GM23248 (cell line): ENCODE measurements around the gene CAMSAP2. TPM values are rescaled to one million over a fixed set of nuclear protein-coding genes. Genes with fewer than 3 reads are reported as not detected.
"Not testable (repeated sequence)": the region's sequence is repeated elsewhere in the genome, so short reads cannot be mapped to it uniquely, and the experiment has no call there.

Experiments used
- DNase-seq: peaks from one replicate; pipeline ENCODE4 v3.0.0-alpha.2; 2015
- H2AFZ ChIP-seq: fragments of 200-600 bp; sonication (generic); 2 replicates; pipeline ENCODE4 v1.6.1; 2016; ENCODE audit warnings: antibody characterized with exemption
- H3F3A ChIP-seq: fragments of 200-600 bp; sonication (generic); 2 replicates; pipeline ENCODE4 v1.6.1; 2016; ENCODE audit warnings: mild to moderate bottlenecking, antibody characterized with exemption, mixed run types; ENCODE audit not compliant: insufficient read depth
- H3K27ac ChIP-seq: fragments of 200-600 bp; sonication (generic); 2 replicates; pipeline ENCODE4 v1.5.1; 2016; ENCODE audit warnings: mild to moderate bottlenecking
- H3K27me3 ChIP-seq: fragments of 200-600 bp; sonication (generic); replicated peaks from 2 replicates; pipeline ENCODE4 v1.6.1; 2016; ENCODE audit warnings: mild to moderate bottlenecking; ENCODE audit not compliant: insufficient read depth
- H3K36me3 ChIP-seq: fragments of 200-600 bp; sonication (generic); 2 replicates; pipeline ENCODE4 v1.6.1; 2016; ENCODE audit warnings: low read depth, mild to moderate bottlenecking
- H3K4me1 ChIP-seq: fragments of 200-600 bp; sonication (generic); 2 replicates; pipeline ENCODE4 v1.6.1; 2016; ENCODE audit warnings: mild to moderate bottlenecking; ENCODE audit not compliant: insufficient read depth
- H3K4me2 ChIP-seq: fragments of 200-600 bp; sonication (generic); one replicate; pipeline ENCODE4 v1.6.1; 2016; ENCODE audit warnings: mild to moderate bottlenecking; ENCODE audit not compliant: unreplicated experiment
- H3K4me3 ChIP-seq: fragments of 200-600 bp; sonication (generic); 2 replicates; pipeline ENCODE4 v1.5.1; 2016; ENCODE audit warnings: mild to moderate bottlenecking
- H3K79me2 ChIP-seq: fragments of 200-600 bp; sonication (generic); 2 replicates; pipeline ENCODE4 v1.6.1; 2016; ENCODE audit warnings: mild to moderate bottlenecking; ENCODE audit not compliant: insufficient read depth
- H3K9ac ChIP-seq: fragments of 200-600 bp; sonication (generic); 2 replicates; pipeline ENCODE4 v1.6.1; 2016; ENCODE audit warnings: mild to moderate bottlenecking
- H3K9me2 ChIP-seq: fragments of 200-600 bp; sonication (generic); 2 replicates; pipeline ENCODE4 v1.6.1; 2016; ENCODE audit warnings: mixed run types, mild to moderate bottlenecking, moderate library complexity; ENCODE audit not compliant: insufficient read depth
- H3K9me3 ChIP-seq: fragments of 200-600 bp; sonication (generic); one replicate; pipeline ENCODE4 v1.6.1; 2017; ENCODE audit warnings: low read depth
- H4K20me1 ChIP-seq: fragments of 200-600 bp; sonication (generic); 2 replicates; pipeline ENCODE4 v1.6.0; 2016; ENCODE audit not compliant: insufficient read depth
- EZH2 ChIP-seq: fragments of 200-600 bp; sonication (generic); IDR thresholded peaks from 2 replicates; pipeline ENCODE4 v1.6.1; 2018; ENCODE audit warnings: antibody characterized with exemption, mild to moderate bottlenecking; ENCODE audit not compliant: insufficient read depth, poor library complexity, severe bottlenecking
- EZH2phosphoT487 ChIP-seq: fragments of 200-600 bp; sonication (generic); IDR thresholded peaks from 2 replicates; pipeline ENCODE4 v1.6.1; 2018; ENCODE audit warnings: antibody characterized with exemption, moderate library complexity, mild to moderate bottlenecking, low read depth; ENCODE audit not compliant: insufficient read depth
- WGBS, 2 experiments: methylation state at CpG; one replicate each; pipeline ENCODE4 v1.1.6; 2015 to 2017; ENCODE audit warnings: low lambda C conversion rate in 2 of 2, low coverage in 1 of 2; ENCODE audit errors: missing lambda C conversion rate in 2 of 2; 5-methylcytosine and 5-hydroxymethylcytosine counted together
- in situ Hi-C: fragments of 300-500 bp; cut with MboI; formaldehyde crosslinking; loops from 2 replicates; pipeline ENCODE4 v1.15.0; 2020
- polyA plus RNA-seq: library from polyadenylated mRNA; unstranded; fragments of >200 nt; fragmentation: Nextera tagmentation; extraction: Ambion mirVana; gene quantifications from 2 replicates; pipeline ENCODE4 v1.2.1, GENCODE V29; 2016
- total RNA-seq: library from RNA; depleted of rRNA; stranded (reverse); fragments of >200 nt; shearing (Covaris generic); gene quantifications from 2 replicates; pipeline ENCODE4 v1.2.3, GENCODE V29; 2014

The CAMSAP2 gene
- total and polyA plus RNA-seq, 2 experiments from 2014 or later = 10.9 to 28.7 TPM

GRCh38 chr1:200783926-200784325 lies 45.2 kb downstream of the CAMSAP2 start:
- H3K27ac ChIP-seq = no peak overlapping the region
- H3F3A ChIP-seq = peaks cover 4% of the 10 kb centered on the region; the same call in 1 of the 2 replicates
- no peaks in the 10 kb centered on the region for H3K9me2 ChIP-seq
- no peak overlapping the region for H2AFZ ChIP-seq
- H3K36me3 ChIP-seq = peaks cover 5% of the 10 kb centered on the region; the same call in 1 of the 2 replicates
- H3K79me2 ChIP-seq = peaks cover 100% of the 10 kb centered on the region
- no peak for DNase-seq
- H3K27me3 ChIP-seq = no peaks in the 10 kb centered on the region
- H4K20me1 ChIP-seq = no peaks in the 10 kb centered on the region; the same call in none of the 2 replicates
- no peak overlapping the region for H3K9ac ChIP-seq
- H3K4me3 ChIP-seq = no peak overlapping the region
- H3K9me3 ChIP-seq = no peaks in the 10 kb centered on the region
- in situ Hi-C loops = no loop called here
- peaks cover 21% of the 10 kb centered on the region for H3K4me1 ChIP-seq
- 91% methylated on average over 6 of the region's 6 CpGs for WGBS, 2 experiments
- no peak overlapping the region for H3K4me2 ChIP-seq
- TF ChIP-seq EZH2phosphoT487 (no peak), EZH2 (no peak)

- H3K9ac ChIP-seq = no peak overlapping the region
- H3K9me2 ChIP-seq = no peaks in the 10 kb centered on the region
- H3K4me3 ChIP-seq = no peak overlapping the region
- H3K9me3 ChIP-seq = no peaks in the 10 kb centered on the region
- H3K27ac ChIP-seq = no peak overlapping the region
- no peak overlapping the region for H3K4me2 ChIP-seq
- 85 to 88% methylated on average over 4 of the region's 4 CpGs for WGBS, 2 experiments
- H3F3A ChIP-seq = peaks cover 4% of the 10 kb centered on the region; the same call in 1 of the 2 replicates
- TF ChIP-seq EZH2 (no peak), EZH2phosphoT487 (no peak)
- peaks cover 8% of the 10 kb centered on the region for H3K36me3 ChIP-seq
- in situ Hi-C loops = no loop called here
- H2AFZ ChIP-seq = no peak overlapping the region
- no peak for DNase-seq
- H3K79me2 ChIP-seq = peaks cover 100% of the 10 kb centered on the region
- H3K4me1 ChIP-seq = peaks cover 21% of the 10 kb centered on the region
- H4K20me1 ChIP-seq = peaks cover 4% of the 10 kb centered on the region
- H3K27me3 ChIP-seq = no peaks in the 10 kb centered on the region
These were observed 45.9 kb downstream of the CAMSAP2 start for GRCh38 chr1:200784576-200784975.

DNA sequence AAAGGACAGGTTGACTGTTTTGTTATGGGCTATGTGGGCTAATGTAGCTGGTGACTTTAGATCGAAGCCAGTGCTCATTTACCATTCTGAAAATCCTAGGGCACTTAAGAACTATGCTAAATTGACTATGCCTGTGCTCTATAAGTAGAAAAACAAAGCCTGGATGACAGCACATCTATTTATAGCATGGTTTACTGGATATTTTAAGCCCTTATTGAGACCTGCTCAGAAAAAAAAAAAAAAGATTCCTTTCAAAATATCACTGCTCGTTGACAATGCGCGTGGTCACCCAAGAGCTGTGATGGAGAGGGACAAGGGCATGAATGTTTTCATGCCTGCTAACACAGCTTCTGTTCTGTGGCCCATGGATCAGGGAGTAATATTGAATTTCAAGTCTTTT lies 48.1 kb downstream of the CAMSAP2 start:
- peaks cover 9% of the 10 kb centered on the region for H4K20me1 ChIP-seq

DNA sequence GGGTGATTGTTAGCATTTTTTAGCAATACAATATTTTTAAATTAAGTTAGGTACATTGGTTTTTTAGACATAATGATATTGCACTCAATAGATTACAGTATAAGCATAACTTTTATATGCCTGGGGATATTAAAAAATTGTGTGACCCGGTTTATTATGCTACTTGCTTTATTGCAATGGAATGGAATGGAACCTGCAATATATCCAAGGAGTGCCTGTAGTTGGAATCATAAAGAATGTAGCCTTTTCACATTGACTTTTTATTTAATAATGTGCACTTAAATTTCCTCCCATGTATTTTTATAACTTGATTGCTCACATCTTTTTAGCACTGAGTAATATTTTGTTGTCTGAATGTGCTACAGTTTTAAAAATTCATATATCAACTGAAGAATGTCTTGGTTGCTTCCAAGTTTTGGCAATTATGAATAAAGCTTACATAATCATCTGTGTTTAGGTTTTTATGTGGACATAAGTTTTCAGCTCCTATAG lies 49.2 kb downstream of the CAMSAP2 start:
- peaks cover 9% of the 10 kb centered on the region for H4K20me1 ChIP-seq
- no peak overlapping the region for H3K4me3 ChIP-seq
- H3K4me1 ChIP-seq = peaks cover 7% of the 10 kb centered on the region; the same call in 1 of the 2 replicates
- 97 to 100% methylated on average over 1 of the region's 1 CpG for WGBS, 2 experiments
- no peak for DNase-seq
- H3K27me3 ChIP-seq = no peaks in the 10 kb centered on the region
- H3K9me2 ChIP-seq = no peaks in the 10 kb centered on the region
- peaks cover 8% of the 10 kb centered on the region for H3K36me3 ChIP-seq
- H3K9me3 ChIP-seq = no peaks in the 10 kb centered on the region
- peaks cover 100% of the 10 kb centered on the region for H3K79me2 ChIP-seq
- no peak overlapping the region for H3K9ac ChIP-seq
- TF ChIP-seq EZH2phosphoT487 = no peak
- H2AFZ ChIP-seq = no peak overlapping the region
- no peak overlapping the region for H3K27ac ChIP-seq
- in situ Hi-C loops = no loop called here
- no peak overlapping the region for H3K4me2 ChIP-seq
- H3F3A ChIP-seq = no peaks in the 10 kb centered on the region; the same call in 1 of the 2 replicates

More for the DNA sequence above, 48.1 kb downstream of the CAMSAP2 start:
- Histone ChIP-seq H2AFZ (no peak overlapping the region), H3F3A (no peaks in the 10 kb centered on the region; the same call in 1 of the 2 replicates), H3K9ac (no peak overlapping the region), H3K9me3 (no peaks in the 10 kb centered on the region), H3K4me2 (no peak overlapping the region), H3K27me3 (no peaks in the 10 kb centered on the region), H3K79me2 (peaks cover 100% of the 10 kb centered on the region), H3K4me3 (no peak overlapping the region), H3K36me3 (peaks cover 8% of the 10 kb centered on the region), H3K27ac (no peak overlapping the region), H3K9me2 (no peaks in the 10 kb centered on the region), H3K4me1 (peaks cover 7% of the 10 kb centered on the region; the same call in 1 of the 2 replicates)
- in situ Hi-C loops = no loop called here
- no peak for DNase-seq
- 97% methylated on average over 4 of the region's 4 CpGs for WGBS, 2 experiments
- TF ChIP-seq EZH2phosphoT487 = no peak
- TF ChIP-seq EZH2 = no peak

DNA sequence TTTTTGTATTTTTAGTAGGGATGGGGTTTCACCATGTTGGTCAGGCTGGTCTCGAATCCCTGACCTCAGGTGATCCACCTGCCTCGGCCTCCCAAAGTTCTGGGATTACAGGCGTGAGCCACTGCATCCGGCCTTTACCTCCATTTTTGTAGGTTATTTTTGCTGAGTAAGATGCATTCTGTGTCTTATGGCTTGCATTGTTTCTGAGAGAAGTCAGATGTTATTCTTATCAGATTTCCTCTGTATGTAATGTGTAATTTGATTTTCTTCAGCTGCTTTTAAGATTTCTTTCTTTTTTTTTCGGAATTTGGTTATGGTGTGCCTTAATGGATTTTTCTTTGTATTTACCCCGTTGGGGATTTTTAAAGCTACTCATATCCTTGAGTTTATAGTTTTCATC lies 52.3 kb downstream of the CAMSAP2 start:
- H3K9me2 ChIP-seq, H3K4me2 ChIP-seq, H3K27ac ChIP-seq, DNase-seq, H3K27me3 ChIP-seq, H3K9me3 ChIP-seq, H3K36me3 ChIP-seq, H3K4me3 ChIP-seq, H2AFZ ChIP-seq, H3K9ac ChIP-seq, in situ Hi-C loops: not testable (repeated sequence)
- H3K79me2 ChIP-seq = peaks cover 97% of the 10 kb centered on the region
- peaks cover 27% of the 10 kb centered on the region for H3F3A ChIP-seq
- WGBS, 2 experiments = 98 to 99% methylated on average over 6 of the region's 6 CpGs
- peaks cover 19% of the 10 kb centered on the region; the same call in 1 of the 2 replicates for H4K20me1 ChIP-seq
- peaks cover 26% of the 10 kb centered on the region for H3K4me1 ChIP-seq
